ENCODE measurements around the gene GJB5. TPM values are rescaled to one million over a fixed set of nuclear protein-coding genes. Genes with fewer than 3 reads are reported as not detected.

The GJB5 gene
- polyA plus RNA-seq, 1 donor from 2014 or later = not detected

DNA sequence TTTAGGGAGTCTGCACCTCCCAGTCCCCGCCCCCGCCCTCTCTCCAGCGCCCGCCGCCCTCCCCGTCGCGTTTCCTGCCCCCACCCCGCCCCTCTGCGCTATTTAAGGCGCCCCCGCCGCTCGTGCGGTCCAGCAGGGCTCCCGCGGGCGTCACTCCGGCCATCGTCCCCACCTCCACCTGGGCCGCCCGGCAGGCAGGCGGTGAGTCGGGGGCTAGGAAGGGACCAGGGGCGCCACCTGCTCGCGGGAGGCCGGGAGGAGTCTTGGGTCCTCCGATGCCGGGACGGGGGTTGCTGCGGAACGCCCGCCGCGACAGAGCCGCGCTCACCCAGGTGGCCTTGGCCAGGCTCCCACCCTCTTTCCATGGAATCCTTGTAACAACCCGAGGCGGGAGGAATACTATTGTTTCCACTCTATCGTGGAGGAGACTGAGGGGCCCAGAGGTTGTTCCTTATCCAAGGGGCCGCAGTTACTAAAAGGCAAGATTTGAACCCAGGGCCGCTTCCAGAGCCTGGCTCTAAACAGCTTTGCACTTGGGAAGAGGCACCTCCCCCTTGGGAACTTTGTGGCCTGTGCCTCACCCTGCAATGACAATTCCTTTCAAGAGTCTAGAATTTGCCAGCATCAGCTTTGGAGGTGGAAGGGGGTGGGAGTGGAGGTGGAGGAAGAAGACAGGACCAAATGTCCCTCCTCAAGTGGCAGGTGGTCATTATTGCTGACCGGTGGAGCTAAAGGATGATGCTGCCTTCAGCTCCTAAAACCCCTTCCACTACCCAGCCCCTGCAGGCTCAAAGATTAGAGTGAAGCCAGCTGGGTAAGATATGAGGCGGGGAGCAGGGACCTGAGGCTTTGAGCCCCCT lies 38.3 kb downstream of the GJB5 start, which contains the start of gene GJA4 (continued):
- TF ChIP-seq EZH2 (IDR thresholded peaks at IDR 0.05; ENCODE audit: borderline replicate concordance, insufficient read depth, low read length, poor library complexity, severe bottlenecking) (no peak), EP300 (conservative IDR thresholded peaks at IDR 0.05; ENCODE audit: poor library complexity, severe bottlenecking) (no peak), POLR2AphosphoS5 (IDR thresholded peaks at IDR 0.05) (no peak), TAF1 (IDR thresholded peaks at IDR 0.05; ENCODE audit: low read depth) (no peak)

DNA sequence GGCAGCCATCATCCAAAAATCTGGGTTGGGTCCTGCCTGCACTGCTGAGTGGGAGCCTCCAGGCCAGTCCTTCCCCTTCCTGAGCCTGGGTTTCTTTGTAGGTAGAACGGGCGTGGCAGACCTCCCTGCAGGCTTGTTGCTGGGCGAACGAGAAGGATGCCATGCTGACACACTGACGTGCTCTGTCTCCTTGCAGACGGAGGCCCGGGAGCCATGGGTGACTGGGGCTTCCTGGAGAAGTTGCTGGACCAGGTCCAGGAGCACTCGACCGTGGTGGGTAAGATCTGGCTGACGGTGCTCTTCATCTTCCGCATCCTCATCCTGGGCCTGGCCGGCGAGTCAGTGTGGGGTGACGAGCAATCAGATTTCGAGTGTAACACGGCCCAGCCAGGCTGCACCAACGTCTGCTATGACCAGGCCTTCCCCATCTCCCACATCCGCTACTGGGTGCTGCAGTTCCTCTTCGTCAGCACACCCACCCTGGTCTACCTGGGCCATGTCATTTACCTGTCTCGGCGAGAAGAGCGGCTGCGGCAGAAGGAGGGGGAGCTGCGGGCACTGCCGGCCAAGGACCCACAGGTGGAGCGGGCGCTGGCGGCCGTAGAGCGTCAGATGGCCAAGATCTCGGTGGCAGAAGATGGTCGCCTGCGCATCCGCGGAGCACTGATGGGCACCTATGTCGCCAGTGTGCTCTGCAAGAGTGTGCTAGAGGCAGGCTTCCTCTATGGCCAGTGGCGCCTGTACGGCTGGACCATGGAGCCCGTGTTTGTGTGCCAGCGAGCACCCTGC lies 39.3 kb downstream of the GJB5 start:
- Histone ChIP-seq H4K20me1 (ENCODE audit: insufficient read depth) (no peaks in the 10 kb centered on the region), H3F3A (ENCODE audit: insufficient read depth, low read length, poor library complexity, severe bottlenecking) (no peaks in the 10 kb centered on the region), H3K9me2 (ENCODE audit: insufficient read depth, low read length) (no peaks in the 10 kb centered on the region), H3K9ac (ENCODE audit: low read length) (no peak overlapping the region), H3K4me2 (ENCODE audit: low read length) (no peak overlapping the region), H3K4me3 (ENCODE audit: low read length) (no peak overlapping the region), H3K79me2 (replicated peaks; ENCODE audit: insufficient read depth, low read length) (no peaks in the 10 kb centered on the region), H3K36me3 (ENCODE audit: insufficient read depth, low read length) (no peaks in the 10 kb centered on the region), H3K9me3 (ENCODE audit: low read length) (no peaks in the 10 kb centered on the region), H2AFZ (ENCODE audit: low read depth, low read length) (no peak overlapping the region), H3K27ac (ENCODE audit: low read length) (no peak overlapping the region), H3K27me3 (ENCODE audit: insufficient read depth, low read depth, low read length) (peaks cover 5% of the 10 kb centered on the region)
- no peak for TF ChIP-seq SMC3 (conservative IDR thresholded peaks at IDR 0.05; ENCODE audit: poor library complexity)
- TF ChIP-seq MXI1 (conservative IDR thresholded peaks at IDR 0.05; ENCODE audit: poor library complexity, severe bottlenecking) = no peak
- TF ChIP-seq EZH2 (IDR thresholded peaks at IDR 0.05; ENCODE audit: borderline replicate concordance, insufficient read depth, low read length, poor library complexity, severe bottlenecking) = no peak
- TF ChIP-seq RAD21 (conservative IDR thresholded peaks at IDR 0.05) = no peak
- TF ChIP-seq, protein P1, sequence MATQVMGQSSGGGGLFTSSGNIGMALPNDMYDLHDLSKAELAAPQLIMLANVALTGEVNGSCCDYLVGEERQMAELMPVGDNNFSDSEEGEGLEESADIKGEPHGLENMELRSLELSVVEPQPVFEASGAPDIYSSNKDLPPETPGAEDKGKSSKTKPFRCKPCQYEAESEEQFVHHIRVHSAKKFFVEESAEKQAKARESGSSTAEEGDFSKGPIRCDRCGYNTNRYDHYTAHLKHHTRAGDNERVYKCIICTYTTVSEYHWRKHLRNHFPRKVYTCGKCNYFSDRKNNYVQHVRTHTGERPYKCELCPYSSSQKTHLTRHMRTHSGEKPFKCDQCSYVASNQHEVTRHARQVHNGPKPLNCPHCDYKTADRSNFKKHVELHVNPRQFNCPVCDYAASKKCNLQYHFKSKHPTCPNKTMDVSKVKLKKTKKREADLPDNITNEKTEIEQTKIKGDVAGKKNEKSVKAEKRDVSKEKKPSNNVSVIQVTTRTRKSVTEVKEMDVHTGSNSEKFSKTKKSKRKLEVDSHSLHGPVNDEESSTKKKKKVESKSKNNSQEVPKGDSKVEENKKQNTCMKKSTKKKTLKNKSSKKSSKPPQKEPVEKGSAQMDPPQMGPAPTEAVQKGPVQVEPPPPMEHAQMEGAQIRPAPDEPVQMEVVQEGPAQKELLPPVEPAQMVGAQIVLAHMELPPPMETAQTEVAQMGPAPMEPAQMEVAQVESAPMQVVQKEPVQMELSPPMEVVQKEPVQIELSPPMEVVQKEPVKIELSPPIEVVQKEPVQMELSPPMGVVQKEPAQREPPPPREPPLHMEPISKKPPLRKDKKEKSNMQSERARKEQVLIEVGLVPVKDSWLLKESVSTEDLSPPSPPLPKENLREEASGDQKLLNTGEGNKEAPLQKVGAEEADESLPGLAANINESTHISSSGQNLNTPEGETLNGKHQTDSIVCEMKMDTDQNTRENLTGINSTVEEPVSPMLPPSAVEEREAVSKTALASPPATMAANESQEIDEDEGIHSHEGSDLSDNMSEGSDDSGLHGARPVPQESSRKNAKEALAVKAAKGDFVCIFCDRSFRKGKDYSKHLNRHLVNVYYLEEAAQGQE (IDR thresholded peaks at IDR 0.05; ENCODE audit: borderline replicate concordance) = no peak
- no peak for TF ChIP-seq EP300 (conservative IDR thresholded peaks at IDR 0.05; ENCODE audit: poor library complexity, severe bottlenecking)
- TF ChIP-seq, protein P2, sequence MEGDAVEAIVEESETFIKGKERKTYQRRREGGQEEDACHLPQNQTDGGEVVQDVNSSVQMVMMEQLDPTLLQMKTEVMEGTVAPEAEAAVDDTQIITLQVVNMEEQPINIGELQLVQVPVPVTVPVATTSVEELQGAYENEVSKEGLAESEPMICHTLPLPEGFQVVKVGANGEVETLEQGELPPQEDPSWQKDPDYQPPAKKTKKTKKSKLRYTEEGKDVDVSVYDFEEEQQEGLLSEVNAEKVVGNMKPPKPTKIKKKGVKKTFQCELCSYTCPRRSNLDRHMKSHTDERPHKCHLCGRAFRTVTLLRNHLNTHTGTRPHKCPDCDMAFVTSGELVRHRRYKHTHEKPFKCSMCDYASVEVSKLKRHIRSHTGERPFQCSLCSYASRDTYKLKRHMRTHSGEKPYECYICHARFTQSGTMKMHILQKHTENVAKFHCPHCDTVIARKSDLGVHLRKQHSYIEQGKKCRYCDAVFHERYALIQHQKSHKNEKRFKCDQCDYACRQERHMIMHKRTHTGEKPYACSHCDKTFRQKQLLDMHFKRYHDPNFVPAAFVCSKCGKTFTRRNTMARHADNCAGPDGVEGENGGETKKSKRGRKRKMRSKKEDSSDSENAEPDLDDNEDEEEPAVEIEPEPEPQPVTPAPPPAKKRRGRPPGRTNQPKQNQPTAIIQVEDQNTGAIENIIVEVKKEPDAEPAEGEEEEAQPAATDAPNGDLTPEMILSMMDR (IDR thresholded peaks at IDR 0.05; ENCODE audit: poor library complexity, severe bottlenecking) = no peak
- no peak for TF ChIP-seq TAF1 (IDR thresholded peaks at IDR 0.05; ENCODE audit: low read depth)
- TF ChIP-seq POLR2AphosphoS5 (IDR thresholded peaks at IDR 0.05) = no peak

Measured in neural cell (in vitro differentiated cells).